ENCODE measurements around the gene HSD17B4.

- no peak for TF ChIP-seq CTCF (IDR thresholded peaks at IDR 0.05; ENCODE audit: low read depth, low read length)
- TF ChIP-seq EZH2phosphoT487 (IDR thresholded peaks at IDR 0.05; ENCODE audit: low read depth): no peak
These were observed 60.0 kb downstream of the HSD17B4 start for GRCh38 chr5:119512277-119512676.
